ENCODE measurements around the gene SHLD3.

- no peak for TF ChIP-seq CTCF (IDR thresholded peaks at IDR 0.05)
- peak in 1 of 2 donors; percentile 40 for TF ChIP-seq POLR2A (IDR thresholded peaks at IDR 0.05)
These were observed 729 bp upstream of the SHLD3 start, which contains the start of gene TRIM23 for GRCh38 chr5:65624025-65624570.

Measured in heart left ventricle (tissue), 13 donors.